OCI-LY3 (cell line): ENCODE results near the gene ARHGEF10L.
A peak's percentile ranks its signal among the peaks of the same experiment; 100 is the strongest.

Experiments
- H2AFZ ChIP-seq: fragments of 200-600, 300-600 bp; shearing (Covaris generic); 2 replicates; pipeline ENCODE4 v1.6.0; 2014; ENCODE audit warnings: antibody characterized with exemption, low read depth, low read length
- H3K27ac ChIP-seq: fragments of 200-600, 300-600 bp; sonication (generic); 2 replicates; pipeline ENCODE4 v1.5.1; 2014; ENCODE audit warnings: mild to moderate bottlenecking, low read length, moderate library complexity, mixed read lengths
- H3K27me3 ChIP-seq: fragments of 200-600, 300-600 bp; sonication (generic); 2 replicates; pipeline ENCODE4 v1.6.1; 2014; ENCODE audit warnings: low read depth, low read length, mixed read lengths
- H3K36me3 ChIP-seq: fragments of 200-600, 300-600 bp; sonication (generic); replicated peaks from 2 replicates; pipeline ENCODE3; 2014; ENCODE audit warnings: low read depth, low read length, mixed read lengths
- H3K4me1 ChIP-seq: fragments of 300-600, 200-600 bp; sonication (generic); 2 replicates; pipeline ENCODE4 v1.6.1; 2014; ENCODE audit warnings: low read length, mixed read lengths
- H3K4me2 ChIP-seq: fragments of 200-600, 300-600 bp; sonication (generic); 2 replicates; pipeline ENCODE4 v1.6.1; 2014; ENCODE audit warnings: low read length, mixed read lengths
- H3K4me3 ChIP-seq: fragments of 300-600, 200-600 bp; sonication (generic); 2 replicates; pipeline ENCODE4 v1.5.1; 2014; ENCODE audit warnings: antibody characterized with exemption, mild to moderate bottlenecking, low read length, moderate library complexity
- H3K79me2 ChIP-seq: fragments of 300-600, 200-600 bp; shearing (Covaris generic); 2 replicates; pipeline ENCODE4 v1.6.1; 2014; ENCODE audit warnings: mild to moderate bottlenecking, low read length, mixed read lengths
- H3K9ac ChIP-seq: fragments of 300-600, 200-600 bp; shearing (Covaris generic); 2 replicates; pipeline ENCODE4 v1.6.0; 2014; ENCODE audit warnings: mild to moderate bottlenecking, low read length, moderate library complexity
- H3K9me3 ChIP-seq: fragments of 200-600, 300-600 bp; shearing (Covaris generic); 2 replicates; pipeline ENCODE4 v1.6.1; 2014; ENCODE audit warnings: low read length, mixed read lengths; ENCODE audit not compliant: insufficient read depth
- H4K20me1 ChIP-seq: fragments of 200-600, 300-600 bp; sonication (generic); 2 replicates; pipeline ENCODE4 v1.6.1; 2016; ENCODE audit warnings: low read length, mixed read lengths; ENCODE audit not compliant: insufficient read depth
- CTCF ChIP-seq: fragments of 200-600, 300-600 bp; sonication (generic); IDR thresholded peaks from 2 replicates; pipeline ENCODE4 v1.5.1; 2014; ENCODE audit warnings: antibody characterized with exemption, low read length, low read depth
- EZH2phosphoT487 ChIP-seq: fragments of 200-600 bp; shearing (Covaris generic); IDR thresholded peaks from 2 replicates; pipeline ENCODE4 v1.6.1; 2018; ENCODE audit warnings: antibody characterized with exemption, mixed run types, low read depth

The ARHGEF10L gene

GRCh38 chr1:17549384-17549783 is 9.9 kb downstream of the ARHGEF10L start:
- TF ChIP-seq EZH2phosphoT487 (no peak), CTCF (no peak)
- no peaks in the 10 kb centered on the region for H3K79me2 ChIP-seq
- H3K4me3 ChIP-seq: no peak overlapping the region
- no peak overlapping the region for H3K9ac ChIP-seq
- H3K27me3 ChIP-seq: no peaks in the 10 kb centered on the region
- no peak overlapping the region for H2AFZ ChIP-seq
- peaks cover 36% of the 10 kb centered on the region for H3K4me1 ChIP-seq
- no peaks in the 10 kb centered on the region for H3K36me3 ChIP-seq
- no peak overlapping the region for H3K4me2 ChIP-seq
- H3K27ac ChIP-seq: no peak overlapping the region
- no peaks in the 10 kb centered on the region for H3K9me3 ChIP-seq
- no peaks in the 10 kb centered on the region for H4K20me1 ChIP-seq

- no peak overlapping the region for H3K27ac ChIP-seq
- H4K20me1 ChIP-seq: no peaks in the 10 kb centered on the region
Measured at GRCh38 chr1:17550729-17551584, 11.5 kb downstream of the ARHGEF10L start.

GRCh38 chr1:17551755-17552234 is 12.3 kb downstream of the ARHGEF10L start:
- no peaks in the 10 kb centered on the region for H3K79me2 ChIP-seq
- TF ChIP-seq EZH2phosphoT487 (no peak), CTCF (no peak)

More at GRCh38 chr1:17550729-17551584, 11.5 kb downstream of the ARHGEF10L start:
- Histone ChIP-seq H3K79me2 (no peaks in the 10 kb centered on the region), H3K4me1 (peaks cover 36% of the 10 kb centered on the region), H3K4me2 (peak overlapping the region; percentile 52), H3K4me3 (no peak overlapping the region), H3K27me3 (no peaks in the 10 kb centered on the region), H3K36me3 (no peaks in the 10 kb centered on the region), H3K9ac (no peak overlapping the region), H3K9me3 (no peaks in the 10 kb centered on the region), H2AFZ (no peak overlapping the region)
- TF ChIP-seq EZH2phosphoT487 (no peak), CTCF (no peak)

GRCh38 chr1:17553975-17554700 is 14.6 kb downstream of the ARHGEF10L start:
- Histone ChIP-seq H3K27me3 (no peaks in the 10 kb centered on the region), H3K36me3 (no peaks in the 10 kb centered on the region), H3K4me1 (peaks cover 36% of the 10 kb centered on the region), H3K4me3 (no peak overlapping the region), H3K27ac (no peak overlapping the region), H3K4me2 (peak overlapping the region; percentile 56), H3K9ac (no peak overlapping the region), H4K20me1 (no peaks in the 10 kb centered on the region), H3K79me2 (no peaks in the 10 kb centered on the region), H2AFZ (no peak overlapping the region), H3K9me3 (no peaks in the 10 kb centered on the region)
- TF ChIP-seq EZH2phosphoT487: no peak
- no peak for TF ChIP-seq CTCF

More at GRCh38 chr1:17551755-17552234, 12.3 kb downstream of the ARHGEF10L start:
- H2AFZ ChIP-seq: no peak overlapping the region
- peaks cover 36% of the 10 kb centered on the region for H3K4me1 ChIP-seq
- H3K9me3 ChIP-seq: no peaks in the 10 kb centered on the region
- peak overlapping the region; percentile 52 for H3K4me2 ChIP-seq
- no peaks in the 10 kb centered on the region for H3K27me3 ChIP-seq
- no peak overlapping the region for H3K9ac ChIP-seq
- no peak overlapping the region for H3K4me3 ChIP-seq
- H3K36me3 ChIP-seq: no peaks in the 10 kb centered on the region
- no peaks in the 10 kb centered on the region for H4K20me1 ChIP-seq
- H3K27ac ChIP-seq: no peak overlapping the region
